NCI-H69 (cell line): Measurements from ENCODE around the gene BAIAP2L2.
"Not testable (repeated sequence)": the region's sequence is repeated elsewhere in the genome, so short reads cannot be mapped to it uniquely, and the experiment has no call there.

Experiments used
- DNase-seq: peaks from one replicate; lab custom pipeline; 2025; lab: John Stamatoyannopoulos, UW

The BAIAP2L2 gene

DNA sequence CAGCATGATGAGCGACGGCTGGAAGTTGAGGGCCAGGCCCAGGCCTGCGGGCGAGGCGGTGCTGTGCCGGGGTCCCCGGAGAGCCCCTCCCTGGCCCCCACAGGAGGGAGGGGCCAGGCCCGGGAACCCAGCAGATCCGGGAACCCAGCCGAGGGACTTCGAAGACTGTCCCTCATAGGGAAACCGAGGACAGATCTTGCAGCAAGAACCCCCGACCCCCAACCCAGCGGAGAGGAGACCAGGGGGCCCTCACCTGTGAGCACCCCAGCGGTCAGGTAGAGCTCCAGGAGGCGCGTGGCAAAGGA lies 28.9 kb downstream of the BAIAP2L2 start:
- no peak for DNase-seq

DNA sequence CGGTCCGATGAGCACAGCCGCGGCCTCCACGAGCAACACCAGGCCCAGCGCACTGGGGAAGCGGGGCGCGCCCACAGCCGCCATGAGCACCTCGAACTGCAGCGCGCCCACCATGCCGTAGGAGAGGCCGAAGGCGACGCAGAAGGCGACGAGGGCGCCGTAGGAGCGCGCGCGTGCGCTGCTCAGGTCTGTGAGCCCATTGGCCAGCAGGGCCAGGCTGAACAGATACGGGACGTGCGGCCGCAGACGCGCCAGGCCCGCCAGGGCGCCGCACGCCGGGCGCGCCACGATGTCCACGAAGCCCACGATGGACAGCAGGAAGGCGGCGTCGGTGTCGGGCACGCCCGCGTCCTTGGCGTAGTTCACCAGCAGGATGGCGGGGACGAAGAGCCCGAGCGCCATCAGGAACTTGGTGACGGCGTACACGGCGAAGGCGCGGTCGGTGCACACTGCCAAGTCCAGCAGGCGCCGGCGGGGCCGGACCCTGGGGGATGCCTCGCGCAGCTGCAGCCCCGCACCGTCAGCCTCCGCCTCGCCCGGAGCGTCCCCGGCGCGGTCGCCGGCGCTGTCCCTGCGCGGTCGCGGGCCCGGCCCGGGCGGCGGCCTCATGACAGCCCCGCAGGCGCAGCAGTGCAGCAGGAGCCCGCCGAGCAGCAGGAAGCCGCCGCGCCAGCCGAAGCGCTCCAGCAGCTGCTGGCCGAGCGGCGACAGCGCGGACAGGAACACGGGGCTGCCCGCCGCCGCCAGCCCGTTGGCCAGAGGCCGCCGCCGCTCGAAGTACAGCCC lies 29.4 kb downstream of the BAIAP2L2 start:
- peak; percentile 79 for DNase-seq

DNA sequence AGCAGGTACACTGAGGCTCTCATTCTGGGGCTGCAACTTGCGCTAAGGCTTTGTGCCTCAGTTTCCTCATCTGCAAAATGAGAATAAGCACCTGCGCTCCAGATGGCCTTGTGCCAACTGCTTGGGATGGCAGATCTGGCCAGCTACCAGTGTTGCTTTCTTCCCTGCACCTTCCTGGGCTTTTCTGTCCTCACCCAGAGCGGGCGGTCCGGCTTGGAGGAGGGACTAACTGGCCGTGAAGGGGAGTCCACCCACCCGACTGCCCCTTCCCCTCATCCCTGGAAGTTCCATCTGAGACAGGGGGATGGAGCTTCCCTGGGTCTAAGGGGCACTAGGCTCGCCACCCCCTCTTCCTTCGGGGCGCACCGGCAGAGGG lies 30.0 kb downstream of the BAIAP2L2 start:
- DNase-seq = no peak

DNA sequence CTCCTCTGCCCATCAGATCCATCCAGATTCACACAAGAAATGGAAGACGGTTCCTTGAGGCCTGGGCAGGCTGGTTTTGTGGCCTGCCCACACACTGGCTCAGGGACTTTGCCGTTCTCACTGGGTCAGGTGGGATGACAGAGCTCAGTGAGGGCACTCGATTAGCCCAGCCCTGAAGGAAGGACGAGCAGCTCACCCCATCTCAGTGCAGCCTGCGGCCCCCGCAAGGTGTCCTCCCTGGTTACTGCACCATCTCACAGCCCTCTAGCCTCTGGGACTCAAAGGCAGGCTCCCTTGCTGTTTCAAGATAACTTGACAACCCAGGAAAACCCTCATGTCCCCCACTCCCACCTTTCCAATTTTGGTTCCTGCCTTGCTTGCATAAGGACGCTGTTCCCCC lies 30.7 kb downstream of the BAIAP2L2 start:
- DNase-seq = no peak

DNA sequence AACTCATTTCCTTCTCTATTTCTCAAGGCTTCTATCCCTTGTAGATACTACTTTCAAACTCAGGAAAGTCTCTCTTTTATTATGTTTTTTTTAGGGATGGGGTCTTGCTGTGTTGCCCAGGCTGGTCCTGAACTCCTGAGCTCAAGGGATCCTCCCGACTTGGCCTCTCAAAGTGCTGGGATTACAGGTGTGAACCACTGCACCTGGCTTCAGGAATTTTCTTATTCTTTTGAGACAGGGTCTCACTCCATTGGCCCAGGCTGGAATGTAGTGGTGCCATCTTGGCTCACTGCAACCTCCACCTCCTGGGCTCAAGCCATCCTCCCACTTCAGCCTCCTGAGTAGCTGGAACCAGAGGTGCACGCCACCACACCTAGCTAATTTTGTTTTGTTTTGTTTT lies 31.3 kb downstream of the BAIAP2L2 start:
- DNase-seq = not testable (repeated sequence)

DNA sequence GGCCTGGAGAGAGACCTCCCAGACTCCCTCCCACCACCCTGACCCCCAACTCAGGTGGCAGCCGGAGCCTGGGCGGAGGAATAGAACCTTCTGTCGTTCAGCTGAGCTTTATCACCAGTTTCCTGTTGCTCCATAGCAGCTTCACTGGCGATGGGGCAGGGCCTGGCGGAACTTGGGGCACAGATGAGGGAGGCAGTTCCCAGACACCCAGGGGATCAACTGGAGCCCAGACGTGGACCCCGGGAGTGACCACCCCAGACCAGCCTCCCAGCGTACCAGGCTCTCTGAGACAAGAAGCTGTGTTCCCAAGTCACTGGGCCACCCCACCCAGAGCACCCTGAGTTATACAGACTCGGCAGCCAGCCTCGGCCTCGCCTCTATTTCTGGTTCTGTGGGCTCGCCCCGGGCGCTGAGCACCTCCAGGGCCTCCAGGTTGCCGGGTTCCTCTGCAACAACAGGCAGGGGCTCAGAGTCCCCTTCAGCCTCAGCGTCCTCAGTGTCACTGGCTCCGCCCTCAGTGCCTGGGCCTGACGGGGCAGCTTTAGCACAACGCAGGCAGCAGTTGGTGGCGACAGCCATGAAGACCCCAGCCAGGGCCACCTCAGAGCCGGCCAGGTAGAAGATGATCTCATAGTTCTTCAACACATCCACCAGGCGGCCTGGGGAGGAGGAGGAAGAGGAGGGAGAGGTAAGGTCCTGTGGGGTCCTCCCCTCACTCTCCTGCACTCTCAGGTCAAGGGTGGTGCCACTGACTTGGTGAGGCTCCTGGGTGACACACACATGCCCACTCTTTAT lies 32.2 kb downstream of the BAIAP2L2 start:
- no peak for DNase-seq

DNA sequence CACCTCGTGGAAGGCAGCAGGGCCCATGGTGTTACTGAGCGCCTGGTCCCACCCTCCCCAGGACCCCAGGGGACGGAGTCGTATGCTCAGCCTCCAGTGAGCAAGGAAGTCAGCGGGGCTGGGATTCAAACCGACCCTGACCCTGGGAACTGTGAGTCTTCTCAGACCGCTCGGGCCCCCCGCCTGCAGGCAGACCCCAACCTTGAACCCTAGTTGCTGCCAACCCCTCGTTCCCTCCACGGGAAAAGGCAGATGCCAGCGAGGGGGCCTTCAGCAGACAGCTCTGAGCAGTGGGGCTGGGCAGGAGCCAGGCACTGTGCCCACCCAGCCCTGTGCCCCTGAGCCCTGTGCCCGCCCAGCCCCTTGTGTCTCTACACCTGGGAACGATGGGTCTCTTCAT lies 32.9 kb downstream of the BAIAP2L2 start:
- no peak for DNase-seq

DNA sequence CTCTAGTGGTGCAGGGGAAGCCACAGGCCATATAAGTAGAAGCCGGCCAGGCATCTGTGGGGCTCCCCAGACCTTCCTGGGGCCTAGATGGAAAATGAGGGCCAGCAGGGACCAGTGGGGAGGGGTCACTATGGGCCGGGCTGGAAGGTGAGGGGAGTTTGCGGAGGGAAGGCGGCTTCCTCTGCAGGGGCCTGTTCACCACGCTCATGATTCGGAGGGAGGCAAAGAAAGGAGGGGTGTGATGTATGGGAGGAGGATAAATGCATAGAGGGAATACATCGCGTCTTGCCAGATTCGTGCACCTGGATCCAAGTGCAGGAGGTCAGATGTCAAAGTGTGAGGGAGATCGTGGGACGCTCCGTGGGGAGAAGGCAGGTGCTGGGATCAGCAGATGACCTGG lies 33.4 kb downstream of the BAIAP2L2 start:
- DNase-seq = no peak

DNA sequence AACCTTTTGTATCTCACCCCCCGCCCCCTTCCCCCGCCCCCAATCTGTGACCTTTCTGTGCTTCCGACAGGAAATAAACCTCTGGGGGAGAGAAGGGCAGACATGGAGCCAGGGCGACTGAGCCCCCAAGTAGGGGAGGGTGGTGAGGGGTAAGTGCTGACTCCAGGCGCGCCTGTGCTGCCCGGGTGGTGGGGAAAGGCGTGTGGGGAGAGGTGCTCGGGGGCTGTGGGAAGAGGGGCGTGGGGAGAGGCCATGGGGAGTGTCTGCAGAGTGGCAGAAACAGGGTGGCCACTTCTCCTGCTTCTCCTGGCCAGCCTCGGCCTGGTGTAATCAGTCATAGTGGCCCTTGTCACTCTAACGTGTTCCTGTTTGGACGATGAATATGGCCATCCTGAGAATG lies 34.5 kb downstream of the BAIAP2L2 start:
- no peak for DNase-seq

DNA sequence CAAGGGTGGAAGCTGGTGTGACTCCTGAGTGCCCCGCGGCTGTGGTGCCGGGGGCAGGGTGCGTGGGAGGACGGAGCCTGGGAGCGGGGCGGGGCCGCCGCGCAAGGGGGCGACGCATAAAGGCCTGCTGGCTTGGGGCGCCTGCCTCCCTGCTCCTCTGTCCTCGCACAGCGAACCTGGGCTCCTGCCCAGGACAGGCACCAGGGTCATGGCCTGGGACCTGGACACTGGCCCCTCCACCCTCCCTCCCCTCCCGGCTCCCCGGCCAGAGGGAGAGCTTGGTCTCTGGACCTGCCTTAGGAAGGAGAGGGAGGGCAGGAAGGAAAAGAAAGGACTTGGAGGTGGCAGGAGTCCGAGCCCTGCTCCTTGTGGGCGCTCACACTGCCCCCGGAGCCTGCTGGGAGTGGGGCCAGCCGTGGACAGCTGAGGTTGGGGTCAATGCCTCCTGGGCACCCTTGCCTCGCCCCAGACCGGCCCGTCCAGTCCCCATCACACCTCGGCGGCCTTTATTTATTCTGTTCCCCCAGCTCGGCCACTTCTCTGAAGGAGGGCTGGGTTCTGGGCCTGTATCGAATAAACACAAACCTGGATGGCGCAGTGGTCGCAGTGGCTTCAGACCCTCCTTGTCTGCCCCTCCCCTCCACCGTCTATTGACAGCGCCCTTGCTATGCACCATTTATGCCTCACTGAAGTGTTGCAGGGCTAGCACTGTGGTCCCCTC lies 35.2 kb downstream of the BAIAP2L2 start:
- DNase-seq = no peak

DNA sequence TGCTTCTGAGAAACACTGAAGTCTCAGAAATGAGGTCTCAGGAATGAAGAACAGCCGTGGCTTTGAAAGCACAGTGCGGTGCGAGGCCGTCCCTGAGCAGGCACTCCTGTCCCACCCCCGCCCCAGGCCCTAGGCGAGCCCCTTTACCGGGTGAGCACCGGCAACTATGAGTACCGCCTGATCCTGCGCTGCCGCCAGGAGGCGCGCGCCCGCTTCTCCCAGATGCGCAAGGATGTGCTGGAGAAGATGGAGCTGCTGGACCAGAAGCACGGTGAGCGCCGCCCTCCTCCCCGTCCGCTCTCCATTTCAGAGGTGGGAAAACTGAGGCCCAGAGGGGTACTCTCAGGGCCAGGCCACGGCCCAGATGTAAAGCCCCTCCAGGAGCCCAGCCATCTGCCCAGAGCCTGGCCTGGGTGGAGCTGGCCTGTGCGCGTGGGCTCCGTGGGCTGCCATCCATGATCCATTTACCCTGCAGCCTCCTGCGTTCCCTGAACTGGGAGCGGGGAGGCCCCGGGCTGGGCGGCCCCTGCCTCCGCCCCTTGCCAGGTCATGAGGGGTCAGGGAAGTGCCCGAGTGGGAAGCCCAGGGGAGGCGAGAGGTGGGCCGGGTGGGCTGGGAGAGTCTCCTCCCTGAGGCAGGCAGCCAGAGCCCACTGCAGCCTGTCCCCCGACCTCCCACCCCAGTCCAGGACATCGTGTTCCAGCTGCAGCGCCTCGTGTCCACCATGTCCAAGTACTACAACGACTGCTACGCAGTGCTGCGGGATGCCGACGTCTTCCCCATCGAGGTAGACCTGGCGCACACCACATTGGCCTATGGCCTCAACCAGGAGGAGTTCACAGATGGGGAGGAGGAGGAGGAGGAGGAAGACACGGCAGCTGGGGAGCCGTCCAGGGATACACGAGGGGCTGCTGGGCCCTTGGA lies 36.0 kb downstream of the BAIAP2L2 start:
- DNase-seq = no peak

DNA sequence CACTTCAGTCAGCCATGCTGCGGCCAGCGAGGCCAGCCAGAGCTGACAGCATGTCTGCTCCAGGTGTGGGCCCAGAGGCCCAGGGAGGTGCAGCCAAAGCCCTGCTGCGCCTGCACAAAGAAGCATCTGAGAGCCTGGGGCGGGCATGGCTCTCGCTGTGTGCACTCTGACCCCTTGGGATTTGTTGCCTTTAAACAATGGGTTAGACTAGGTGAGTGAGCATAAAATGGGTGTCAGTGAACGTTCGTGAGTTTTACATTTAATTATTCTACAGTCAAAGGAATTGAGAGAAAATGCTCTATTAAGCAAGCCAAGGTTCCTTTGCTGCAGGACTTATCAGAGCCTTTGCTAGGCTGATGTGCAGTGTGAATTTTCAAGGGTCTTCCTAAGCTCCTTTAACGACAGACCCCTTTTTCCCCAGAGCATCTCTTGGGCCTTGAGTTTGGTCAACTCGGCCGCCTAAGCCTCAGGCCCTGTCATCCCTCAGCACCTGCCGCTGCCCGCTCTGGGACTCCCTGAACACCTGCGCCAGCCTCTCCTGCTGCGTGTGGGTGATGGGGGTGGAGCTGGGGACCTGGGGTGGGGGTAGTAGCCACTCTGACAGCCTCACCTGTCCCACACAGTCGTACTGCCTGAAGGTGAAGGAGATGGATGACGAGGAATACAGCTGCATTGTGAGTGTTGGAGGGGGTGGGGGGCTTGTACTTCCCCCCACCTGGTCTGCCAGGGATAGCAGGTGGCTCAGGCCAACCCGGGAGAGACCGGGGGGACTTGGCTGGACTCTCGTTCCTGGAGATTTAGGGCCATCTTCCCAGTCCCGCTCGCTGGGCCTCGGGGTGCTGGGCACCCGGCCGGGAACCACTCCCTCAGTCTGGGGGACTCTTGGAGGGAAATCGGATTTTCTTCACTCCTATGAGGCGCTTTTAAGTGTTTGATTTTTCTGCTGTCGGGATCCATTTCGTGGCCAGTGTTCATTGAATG lies 37.0 kb downstream of the BAIAP2L2 start:
- no peak for DNase-seq

DNA sequence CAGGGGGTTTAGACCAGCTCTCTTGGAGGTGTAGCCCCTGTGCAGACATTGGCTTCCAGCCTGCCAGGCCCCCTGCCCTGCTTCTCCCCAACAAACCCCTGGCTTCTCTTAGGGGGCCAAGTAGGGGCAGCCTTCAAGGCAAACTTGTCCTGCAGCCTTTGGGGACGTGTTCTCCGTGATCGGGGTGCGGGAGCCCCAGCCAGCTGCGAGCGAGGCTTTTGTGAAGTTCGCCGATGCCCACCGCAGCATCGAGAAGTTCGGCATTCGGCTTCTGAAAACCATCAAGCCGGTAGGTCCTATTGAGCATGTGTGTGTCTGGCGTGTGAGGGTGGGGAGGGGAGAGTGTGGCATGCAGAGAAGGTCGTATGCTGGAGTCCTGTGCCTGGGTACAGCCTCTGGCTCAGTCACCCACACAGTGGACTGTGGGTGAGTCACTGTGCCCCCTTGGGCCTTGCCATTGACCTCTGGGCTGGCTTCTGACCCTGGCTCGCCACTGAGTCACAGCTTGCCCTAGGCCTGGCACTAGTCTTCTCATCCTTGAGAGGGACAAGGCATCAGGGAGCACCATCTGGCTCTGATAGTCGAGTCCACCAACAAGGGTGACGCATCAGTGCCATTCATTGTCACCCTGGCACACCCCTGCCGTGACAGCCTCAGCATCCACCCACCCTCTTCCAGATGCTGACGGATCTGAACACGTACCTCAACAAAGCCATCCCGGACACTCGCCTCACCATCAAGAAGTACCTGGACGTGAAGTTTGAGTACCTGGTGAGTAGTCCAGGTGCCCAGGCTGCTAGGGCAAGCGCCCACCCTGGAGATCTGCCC lies 37.9 kb downstream of the BAIAP2L2 start:
- DNase-seq = no peak

DNA sequence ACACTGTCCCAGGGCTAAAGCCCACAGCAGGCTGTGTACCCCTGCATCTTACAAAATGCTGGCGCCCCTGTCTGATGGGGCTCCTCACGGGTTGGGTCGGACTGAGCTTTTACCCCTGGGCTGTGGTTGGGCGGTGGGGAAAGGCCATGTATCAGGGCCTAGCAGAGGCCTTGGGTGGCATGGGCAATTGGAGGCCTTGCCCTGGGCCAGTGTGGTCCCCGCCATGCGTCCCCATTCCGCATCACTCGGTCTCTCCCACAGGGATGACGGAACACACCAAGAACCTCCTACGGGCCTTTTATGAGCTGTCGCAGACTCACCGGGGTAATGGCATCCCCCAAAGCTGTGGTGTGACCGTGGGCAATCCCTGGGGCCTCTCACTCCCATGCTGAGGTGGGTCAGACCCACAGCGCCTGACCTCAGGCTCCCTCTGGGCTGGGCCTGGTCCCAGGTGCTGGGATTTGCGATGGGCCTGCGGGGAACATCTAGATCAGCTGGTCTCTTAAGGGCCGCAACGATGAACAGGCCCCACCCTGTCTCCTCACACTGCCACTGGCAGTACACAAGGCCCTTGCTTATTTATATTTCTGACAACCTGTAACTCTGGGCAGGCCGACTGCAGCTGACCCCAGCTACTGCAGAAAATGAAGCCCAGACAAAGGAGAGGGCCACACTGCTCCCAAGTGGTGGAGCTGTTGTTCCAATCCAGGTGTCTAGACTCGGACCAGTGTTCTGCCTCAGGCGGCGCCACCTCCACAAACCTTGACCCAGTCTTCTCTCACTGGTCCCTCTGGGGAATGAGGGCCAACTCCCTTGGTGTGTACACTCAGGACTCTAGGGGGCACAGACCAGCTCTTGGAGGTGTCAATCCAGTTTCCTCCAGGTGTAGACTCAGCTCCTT lies 38.8 kb downstream of the BAIAP2L2 start:
- no peak for DNase-seq

DNA sequence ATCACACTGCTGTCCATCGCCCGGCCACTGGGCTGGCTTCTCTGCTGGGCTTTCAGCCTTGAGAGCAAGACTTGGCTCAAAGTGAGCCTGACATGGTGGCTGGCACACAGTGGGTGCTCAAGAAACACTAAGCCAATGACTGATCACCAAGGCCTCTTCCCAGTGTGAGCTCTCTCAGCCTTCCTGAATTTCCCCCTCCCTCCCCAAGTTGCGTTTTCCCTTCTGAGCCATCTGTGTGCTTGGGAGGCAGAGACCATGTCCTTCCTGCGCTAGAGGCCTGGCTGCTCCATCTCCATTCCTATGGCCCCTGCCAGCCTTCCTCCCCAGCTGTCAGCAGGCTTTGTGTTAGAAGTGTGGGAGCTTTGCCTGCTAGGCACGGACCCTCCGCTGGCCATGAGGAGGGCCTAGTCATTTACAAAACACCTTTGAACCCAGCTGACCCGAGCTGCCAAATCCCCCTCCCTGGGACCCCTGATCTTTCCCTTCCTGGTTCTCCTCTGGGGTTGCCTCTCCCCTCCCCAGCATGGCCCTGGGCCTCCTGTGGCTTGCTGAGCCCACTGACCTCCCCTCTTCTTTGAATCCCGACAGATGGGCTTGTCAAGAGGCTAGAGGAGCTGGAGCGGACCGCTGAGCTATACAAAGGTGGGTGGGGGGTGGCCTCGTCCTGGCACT lies 40.1 kb downstream of the BAIAP2L2 start:
- DNase-seq = no peak

DNA sequence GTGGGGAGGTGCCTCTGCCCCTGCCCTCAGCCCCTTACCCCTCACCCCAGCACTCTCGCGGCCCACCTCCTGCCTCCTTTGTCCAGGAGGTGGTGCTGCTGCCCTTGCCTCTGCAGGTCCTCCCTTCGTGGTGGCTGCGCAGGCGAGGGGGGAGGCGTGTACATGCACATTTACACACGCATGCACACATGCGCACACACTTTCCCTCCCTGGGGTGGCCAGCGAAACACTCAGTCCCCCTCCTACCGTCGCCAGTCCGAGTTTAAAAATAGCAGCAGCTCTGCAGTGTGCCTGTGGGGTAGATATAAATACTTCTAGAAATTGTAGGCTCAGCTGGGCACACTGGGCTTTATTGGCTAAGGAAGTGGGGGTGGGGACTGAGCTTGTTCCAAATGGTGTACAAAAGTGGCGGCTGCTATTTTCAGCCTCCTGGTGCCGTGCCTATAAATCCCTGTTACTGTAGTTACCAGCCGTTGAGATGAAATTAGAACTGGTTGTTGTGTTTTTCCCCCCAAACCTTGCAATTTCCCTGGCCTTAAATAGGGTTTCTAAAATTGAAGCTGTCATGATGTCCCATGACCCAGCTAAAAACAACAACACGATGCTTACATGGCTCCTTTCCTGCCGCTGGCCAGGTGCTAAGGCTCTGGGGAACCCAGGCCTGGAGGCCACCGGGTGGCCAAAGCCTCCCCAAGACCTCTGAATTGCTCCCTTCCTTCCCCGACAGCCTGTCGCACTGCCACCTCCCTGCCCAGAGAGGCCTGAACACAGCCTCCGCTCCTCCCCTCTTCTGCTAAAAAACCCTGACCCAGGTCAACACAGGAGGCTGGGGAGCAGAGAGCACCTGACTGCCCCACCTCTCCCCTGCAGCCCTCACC lies 40.9 kb downstream of the BAIAP2L2 start:
- no peak for DNase-seq
